Bone marrow (tissue), 2 donors: ENCODE data around the gene PHOX2A.
"Not testable (repeated sequence)": the region's sequence is repeated elsewhere in the genome, so short reads cannot be mapped to it uniquely, and the experiment has no call there.

Experiments used
- DNase-seq, 2 donors: peaks; one replicate each; lab custom pipeline; 2025; lab: John Stamatoyannopoulos, UW

Gene PHOX2A

DNA sequence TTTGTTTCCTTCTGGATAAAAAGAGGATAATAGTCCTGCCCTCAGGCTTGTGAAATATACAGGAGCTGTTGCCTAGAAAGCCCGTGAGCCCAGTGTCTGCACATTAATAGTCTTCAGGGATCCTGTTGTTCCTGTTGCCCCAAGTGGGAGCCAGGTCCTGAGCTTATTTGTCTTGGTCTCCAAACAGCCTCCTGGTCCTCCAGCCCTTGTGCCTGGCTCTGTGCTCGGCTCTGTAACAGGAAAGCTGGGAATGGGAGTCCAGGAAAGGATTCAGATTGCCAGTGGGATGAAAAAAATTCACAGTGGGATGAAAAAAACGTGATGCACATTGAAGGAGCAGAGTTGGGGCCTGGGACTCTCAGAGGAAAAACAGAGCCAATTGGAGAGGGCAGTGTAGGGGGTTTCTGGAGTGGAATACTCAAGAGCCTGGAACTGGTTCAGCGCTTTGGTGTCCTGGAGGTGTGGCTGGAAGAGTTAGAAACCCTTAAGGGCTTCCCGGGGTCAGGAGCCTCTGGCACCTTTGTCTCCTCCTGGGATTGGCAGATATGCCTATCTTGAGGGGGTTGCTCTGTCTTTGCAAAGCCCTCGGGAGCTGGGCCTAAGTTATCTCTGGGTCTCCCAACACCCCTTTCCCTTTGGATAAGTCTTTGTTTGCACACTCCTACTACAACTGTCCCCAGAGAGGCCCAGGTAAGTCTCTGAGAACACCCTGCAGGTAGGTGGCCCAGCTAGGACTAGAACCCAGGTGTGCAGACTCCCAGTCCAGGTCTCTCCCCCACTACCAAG lies 21.7 kb downstream of the PHOX2A start:
- no peak for DNase-seq

GRCh38 chr11:72221386-72222075 lies 22.4 kb downstream of the PHOX2A start:
- no peak for DNase-seq

DNA sequence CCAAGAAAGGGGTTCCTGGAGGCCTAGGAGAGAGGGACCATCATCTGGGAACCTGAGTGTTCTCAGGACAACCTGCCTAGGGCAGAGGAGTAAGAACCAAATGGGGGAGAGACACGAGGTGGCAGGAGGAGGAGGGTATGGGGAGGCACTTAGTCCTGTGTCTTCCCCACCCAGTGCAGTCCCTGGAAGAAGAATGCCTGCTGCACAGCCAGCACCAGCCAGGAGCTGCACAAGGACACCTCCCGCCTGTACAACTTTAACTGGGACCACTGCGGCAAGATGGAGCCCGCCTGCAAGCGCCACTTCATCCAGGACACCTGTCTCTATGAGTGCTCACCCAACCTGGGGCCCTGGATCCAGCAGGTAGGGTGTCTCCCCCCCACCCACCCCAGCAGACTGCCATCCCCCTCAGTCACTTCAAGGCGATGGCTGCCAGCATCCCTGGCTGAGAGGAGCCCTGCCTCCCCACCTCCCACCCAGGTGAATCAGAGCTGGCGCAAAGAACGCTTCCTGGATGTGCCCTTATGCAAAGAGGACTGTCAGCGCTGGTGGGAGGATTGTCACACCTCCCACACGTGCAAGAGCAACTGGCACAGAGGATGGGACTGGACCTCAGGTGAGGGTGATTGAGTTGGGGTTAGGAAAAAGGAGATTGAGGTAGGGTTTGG lies 23.1 kb downstream of the PHOX2A start:
- DNase-seq, result no peak

- no peak for DNase-seq
Observed at GRCh38 chr11:72218251-72218745, 25.7 kb downstream of the PHOX2A start.

GRCh38 chr11:72217841-72218240 lies 26.1 kb downstream of the PHOX2A start:
- DNase-seq, result peak in 1 of 2 donors; percentile 78

DNA sequence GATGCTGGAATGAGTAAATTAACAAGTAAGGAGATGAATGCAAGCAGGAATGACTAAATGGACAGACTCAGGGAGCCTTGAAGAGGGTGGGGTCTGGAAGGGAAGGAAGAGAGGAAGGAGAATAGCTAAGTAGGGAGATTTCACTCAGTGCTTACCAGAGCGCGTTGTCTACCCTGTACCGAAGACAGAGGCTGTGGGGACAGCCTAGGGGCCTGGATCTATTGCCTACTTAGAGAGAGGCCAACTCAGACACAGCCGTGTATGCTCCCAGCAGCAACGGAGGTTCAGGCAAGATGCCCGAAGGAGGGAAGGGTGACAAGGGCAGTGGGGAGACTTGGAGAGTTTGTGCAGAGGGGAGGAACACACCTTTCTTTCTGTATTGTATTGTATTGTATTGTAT lies 27.3 kb downstream of the PHOX2A start, which contains the start of gene FOLR2:
Gene FOLR2 (plus strand): TSS at position 157 of the 400 bp plus-strand sequence. CDS start 1,791 bp downstream, outside the sequence.
- DNase-seq, result no peak

- no peak for DNase-seq
Observed at GRCh38 chr11:72209101-72209500, 34.9 kb downstream of the PHOX2A start.

DNA sequence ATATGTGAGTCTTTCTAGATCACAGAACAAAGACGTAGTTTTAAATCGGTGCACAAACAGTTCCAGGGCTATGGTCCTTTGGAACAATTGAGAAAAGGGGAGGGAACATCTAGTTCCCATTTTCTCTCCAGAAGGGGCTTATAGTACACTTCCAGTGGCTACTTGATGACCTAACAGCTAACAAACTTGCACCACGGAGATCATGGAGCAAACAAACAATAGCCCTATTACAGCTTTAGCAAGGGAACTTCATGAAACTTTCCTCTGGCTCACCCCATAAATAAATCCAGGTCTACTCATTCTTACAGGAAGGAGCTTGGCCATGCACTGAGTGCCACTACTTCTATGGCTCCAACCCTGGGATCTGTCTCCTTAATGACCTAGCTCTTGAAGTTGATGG lies 35.7 kb downstream of the PHOX2A start:
- no peak for DNase-seq

DNA sequence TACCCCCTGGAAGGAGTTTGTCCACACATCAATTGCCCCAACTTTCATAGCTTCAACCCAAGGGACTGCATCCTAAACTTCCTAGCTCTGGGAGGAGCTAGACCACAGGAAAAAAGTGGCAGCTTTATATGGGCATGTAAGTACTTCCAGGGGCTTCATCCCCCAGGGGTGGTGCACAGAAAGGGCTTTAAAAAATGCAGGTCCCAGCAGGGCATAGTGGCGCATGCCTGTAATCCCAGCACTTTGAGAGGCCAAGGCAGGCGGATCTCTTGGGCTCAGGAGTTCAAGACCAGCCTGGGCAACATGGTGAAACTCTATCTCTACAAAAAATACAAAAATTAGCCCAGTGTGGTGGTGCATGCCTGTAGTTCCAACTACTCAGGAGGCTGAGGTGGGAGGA lies 37.2 kb downstream of the PHOX2A start:
- not testable (repeated sequence) for DNase-seq

DNA sequence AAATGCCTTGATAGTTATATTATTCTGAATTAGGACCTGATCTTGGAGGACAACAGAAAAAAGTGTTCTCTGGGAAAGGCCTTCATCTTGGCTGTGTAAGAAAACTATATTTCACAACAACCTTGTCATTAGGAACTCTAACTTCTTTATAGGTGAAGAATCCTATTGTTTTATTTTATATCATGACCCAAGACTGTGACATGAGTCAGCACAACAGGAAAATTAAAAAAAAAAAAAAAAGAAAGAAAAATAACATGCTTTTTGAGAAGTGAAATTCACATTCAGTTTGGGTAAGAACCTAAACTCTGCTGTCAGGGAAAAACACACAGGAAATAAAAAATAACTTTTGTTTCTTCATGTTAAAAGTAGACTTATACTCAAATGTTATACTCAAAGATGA lies 39.1 kb downstream of the PHOX2A start:
- DNase-seq, result no peak

DNA sequence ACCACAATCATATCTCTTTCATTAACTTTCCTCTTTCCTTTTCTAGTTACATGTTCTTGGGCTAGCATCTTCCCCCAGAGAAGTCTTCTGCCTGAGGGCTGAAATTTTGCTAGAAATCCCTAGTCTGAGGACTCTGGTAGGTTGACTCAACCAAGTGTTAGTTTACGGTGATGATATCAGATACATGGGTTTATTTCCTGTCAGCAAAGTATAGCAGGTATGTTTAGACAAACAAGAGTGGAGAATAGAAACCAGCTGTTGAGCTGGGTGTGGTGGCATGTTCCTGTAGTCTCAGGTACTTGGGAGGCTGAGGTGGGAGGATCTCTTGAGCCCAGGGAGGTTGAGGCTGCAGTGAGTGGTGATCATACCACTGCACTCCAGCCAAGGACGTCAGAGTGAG lies 40.8 kb downstream of the PHOX2A start:
- no peak for DNase-seq

DNA sequence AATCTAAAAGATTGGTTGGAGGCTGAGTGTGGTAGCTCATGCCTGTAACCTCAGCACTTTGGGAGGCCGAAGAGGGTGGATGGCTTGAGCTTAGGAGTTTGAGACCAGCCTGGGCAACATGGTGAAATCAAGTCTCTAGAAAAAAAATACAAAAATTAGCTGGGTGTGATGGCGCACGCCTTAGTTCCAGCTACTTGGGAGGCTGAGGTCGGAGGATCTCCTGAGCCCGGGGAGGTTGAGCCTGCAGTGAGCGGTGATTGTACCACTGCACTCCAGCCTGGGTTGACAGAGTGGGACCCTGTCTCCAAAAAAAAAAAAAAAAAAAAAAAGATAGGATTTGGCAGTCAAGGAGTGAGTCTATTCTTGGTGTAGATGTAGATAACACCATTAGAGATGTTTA lies 41.4 kb downstream of the PHOX2A start:
- no peak for DNase-seq

GRCh38 chr11:72201445-72201844 lies 42.5 kb downstream of the PHOX2A start:
- not testable (repeated sequence) for DNase-seq

GRCh38 chr11:72195518-72196270 lies 48.3 kb downstream of the PHOX2A start:
- no peak for DNase-seq

DNA sequence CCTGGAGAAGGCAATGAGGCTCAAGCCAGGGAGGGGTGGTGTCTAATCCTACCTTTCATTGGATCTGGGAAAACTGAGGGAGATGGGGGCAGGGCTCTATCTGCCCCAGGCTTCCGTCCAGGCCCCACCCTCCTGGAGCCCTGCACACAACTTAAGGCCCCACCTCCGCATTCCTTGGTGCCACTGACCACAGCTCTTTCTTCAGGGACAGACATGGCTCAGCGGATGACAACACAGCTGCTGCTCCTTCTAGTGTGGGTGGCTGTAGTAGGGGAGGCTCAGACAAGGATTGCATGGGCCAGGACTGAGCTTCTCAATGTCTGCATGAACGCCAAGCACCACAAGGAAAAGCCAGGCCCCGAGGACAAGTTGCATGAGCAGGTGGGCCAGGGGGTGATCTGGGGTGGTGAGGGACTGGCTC lies 52.0 kb downstream of the PHOX2A start, which contains the start of gene FOLR1:
Gene FOLR1 (plus strand): TSS at position 180 of the 421 bp plus-strand sequence. CDS start 34 bp downstream, at position 214.
- no peak for DNase-seq

DNA sequence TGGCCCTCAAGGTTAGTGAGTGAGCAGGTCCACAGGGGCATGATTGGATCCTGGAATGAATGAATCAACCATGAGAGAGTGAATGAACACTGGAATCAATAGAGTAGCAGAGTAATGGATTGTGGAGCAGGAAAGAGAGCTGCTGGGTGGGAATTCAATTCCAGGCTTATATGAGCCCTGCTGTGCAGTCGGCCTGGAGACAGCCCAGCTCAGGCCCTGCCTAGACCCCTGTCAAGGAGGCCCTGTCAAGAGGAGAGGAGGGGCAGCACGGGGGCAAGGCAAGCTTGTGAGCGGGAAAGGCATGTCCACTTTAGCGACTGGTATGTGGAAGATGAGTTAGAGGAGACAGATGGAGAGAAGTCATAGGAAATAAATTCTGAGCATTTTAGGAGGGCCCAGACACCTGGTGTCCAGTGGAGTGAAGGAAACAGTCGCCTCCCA lies 53.3 kb downstream of the PHOX2A start:
- no peak for DNase-seq

- DNase-seq, result no peak
Observed at GRCh38 chr11:72189455-72190250, 54.3 kb downstream of the PHOX2A start.
